Progenitor cell of endocrine pancreas (in vitro differentiated cells): Measurements from ENCODE around the gene RTEL1. TPM values are rescaled to one million over a fixed set of nuclear protein-coding genes. Genes with fewer than 3 reads are reported as not detected.
"Not testable (repeated sequence)": the region's sequence is repeated elsewhere in the genome, so short reads cannot be mapped to it uniquely, and the experiment has no call there.

Experiments
- DNase-seq: peaks from one replicate; pipeline ENCODE4 v3.0.0; 2021; ENCODE audit warnings: low spot score; ENCODE audit not compliant: unreplicated experiment
- H3K27ac Mint-ChIP-seq: 2 replicates; pipeline ENCODE4 v1.8.0; 2021; ENCODE audit warnings: mild to moderate bottlenecking, moderate library complexity, mixed read lengths
- H3K27me3 Mint-ChIP-seq: 2 replicates; pipeline ENCODE4 v1.8.0; 2021; ENCODE audit warnings: mixed read lengths
- H3K36me3 Mint-ChIP-seq: 2 replicates; pipeline ENCODE4 v1.8.0; 2022; ENCODE audit warnings: mixed read lengths; ENCODE audit not compliant: insufficient read depth
- H3K4me1 Mint-ChIP-seq: 2 replicates; pipeline ENCODE4 v1.8.0; 2021; ENCODE audit warnings: low read depth, mixed read lengths
- H3K4me3 Mint-ChIP-seq: 2 replicates; pipeline ENCODE4 v1.8.0; 2021; ENCODE audit warnings: low read depth, mild to moderate bottlenecking, moderate library complexity, mixed read lengths
- H3K9me3 Mint-ChIP-seq: 2 replicates; pipeline ENCODE4 v1.8.0; 2021; ENCODE audit warnings: low read depth, mixed read lengths
- total RNA-seq: library from RNA; stranded (reverse); gene quantifications from 2 replicates; pipeline ENCODE4 v1.2.1, GENCODE V29; 2021
- TF ChIP-seq, protein P1 (sequence below): fragments of 200-600 bp; sonication (generic); IDR thresholded peaks from one replicate; pipeline ENCODE4 v1.5.0; 2021; ENCODE audit warnings: antibody characterized with exemption, mild to moderate bottlenecking; ENCODE audit not compliant: unreplicated experiment

RTEL1 gene
- total RNA-seq, 1 donor from 2014 or later, result 35.5 TPM

GRCh38 chr20:63633732-63634131, 24.4 kb upstream of the RTEL1 start:
- Mint-ChIP-seq H3K27me3 (no peaks in the 10 kb centered on the region), H3K27ac (no peak overlapping the region), H3K36me3 (no peaks in the 10 kb centered on the region), H3K4me1 (no peaks in the 10 kb centered on the region), H3K4me3 (no peak overlapping the region), H3K9me3 (no peaks in the 10 kb centered on the region)
- DNase-seq, result no peak
- TF ChIP-seq, protein P1, sequence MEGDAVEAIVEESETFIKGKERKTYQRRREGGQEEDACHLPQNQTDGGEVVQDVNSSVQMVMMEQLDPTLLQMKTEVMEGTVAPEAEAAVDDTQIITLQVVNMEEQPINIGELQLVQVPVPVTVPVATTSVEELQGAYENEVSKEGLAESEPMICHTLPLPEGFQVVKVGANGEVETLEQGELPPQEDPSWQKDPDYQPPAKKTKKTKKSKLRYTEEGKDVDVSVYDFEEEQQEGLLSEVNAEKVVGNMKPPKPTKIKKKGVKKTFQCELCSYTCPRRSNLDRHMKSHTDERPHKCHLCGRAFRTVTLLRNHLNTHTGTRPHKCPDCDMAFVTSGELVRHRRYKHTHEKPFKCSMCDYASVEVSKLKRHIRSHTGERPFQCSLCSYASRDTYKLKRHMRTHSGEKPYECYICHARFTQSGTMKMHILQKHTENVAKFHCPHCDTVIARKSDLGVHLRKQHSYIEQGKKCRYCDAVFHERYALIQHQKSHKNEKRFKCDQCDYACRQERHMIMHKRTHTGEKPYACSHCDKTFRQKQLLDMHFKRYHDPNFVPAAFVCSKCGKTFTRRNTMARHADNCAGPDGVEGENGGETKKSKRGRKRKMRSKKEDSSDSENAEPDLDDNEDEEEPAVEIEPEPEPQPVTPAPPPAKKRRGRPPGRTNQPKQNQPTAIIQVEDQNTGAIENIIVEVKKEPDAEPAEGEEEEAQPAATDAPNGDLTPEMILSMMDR, result no peak

DNA sequence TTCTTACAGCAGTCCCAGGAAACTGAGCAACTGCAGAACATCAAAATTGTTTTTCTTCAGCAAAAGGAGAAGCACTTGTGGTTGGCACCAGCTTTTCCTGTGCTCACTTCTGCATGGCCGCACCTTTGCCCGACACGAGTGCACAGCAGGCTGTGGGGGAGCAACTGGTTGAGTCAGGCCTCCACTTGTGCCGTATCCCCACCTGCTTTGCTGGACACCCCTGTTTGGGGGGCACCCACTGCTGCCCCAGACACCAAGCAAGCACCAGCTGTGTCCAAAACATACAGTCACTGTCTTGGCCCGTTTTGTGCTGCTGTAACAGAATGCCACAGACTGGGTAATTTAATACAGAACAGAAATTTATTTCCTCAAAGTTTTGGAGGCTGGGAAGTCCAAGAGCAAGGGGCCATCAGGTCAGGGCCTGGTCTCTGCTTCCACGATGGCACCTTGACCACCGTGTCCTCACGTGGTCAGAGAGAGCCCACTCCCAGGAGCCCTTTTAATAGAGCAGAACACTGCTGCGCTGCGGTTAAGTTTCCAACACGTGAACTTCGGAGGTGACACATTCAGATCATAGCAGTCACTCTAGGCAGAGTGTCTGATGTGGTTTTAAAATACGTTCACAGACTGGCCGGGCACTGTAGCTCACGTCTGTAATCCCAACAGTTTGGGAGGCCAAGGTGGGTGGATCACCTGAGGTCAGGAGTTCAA, 22.5 kb upstream of the RTEL1 start:
- DNase-seq, result no peak
- no peaks in the 10 kb centered on the region for H3K9me3 Mint-ChIP-seq
- H3K4me3 Mint-ChIP-seq, result no peak overlapping the region
- H3K27me3 Mint-ChIP-seq, result no peaks in the 10 kb centered on the region
- H3K4me1 Mint-ChIP-seq, result no peaks in the 10 kb centered on the region
- H3K27ac Mint-ChIP-seq, result no peak overlapping the region
- no peaks in the 10 kb centered on the region for H3K36me3 Mint-ChIP-seq
- TF ChIP-seq, protein P1, result no peak

DNA sequence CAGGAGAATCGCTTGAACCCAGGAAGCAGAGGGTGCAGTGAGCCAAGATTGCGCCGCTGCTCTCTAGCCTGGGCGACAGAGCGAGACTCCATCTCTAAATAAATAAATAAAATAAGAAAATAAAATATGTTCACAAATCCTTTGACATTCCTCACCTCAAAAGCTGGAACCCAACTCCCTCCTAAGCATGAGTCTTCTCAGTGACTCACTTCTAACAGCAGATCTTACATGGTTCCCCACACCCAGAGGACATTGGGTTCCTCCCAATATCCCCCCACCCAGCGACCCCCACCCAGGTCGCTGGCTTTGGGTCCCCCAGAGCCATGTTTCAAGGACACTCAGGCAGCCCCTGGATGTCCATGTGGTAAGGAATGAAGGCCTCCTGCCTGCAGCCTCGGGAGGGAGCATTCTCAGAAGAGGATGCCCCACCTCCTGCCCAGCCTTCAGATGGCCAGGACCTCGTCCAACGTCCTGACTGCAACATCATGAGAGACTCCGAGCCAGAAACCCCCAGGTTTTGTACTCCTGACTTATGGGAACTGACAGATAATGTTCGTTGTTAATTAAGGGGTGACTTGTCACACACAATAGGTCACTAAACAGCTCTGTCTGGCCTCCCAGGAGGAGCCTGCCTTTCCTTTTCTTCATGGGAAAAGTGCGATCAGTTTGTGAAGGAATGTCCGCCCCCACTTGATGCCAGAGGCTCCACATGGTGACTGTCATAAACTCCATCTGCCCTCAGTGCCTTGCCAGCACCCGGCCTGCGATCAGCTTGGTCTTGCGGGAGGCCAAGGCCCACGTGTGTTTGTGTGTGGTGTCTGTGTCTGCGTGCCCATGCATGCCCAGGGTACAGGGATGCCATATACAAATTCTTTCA, 21.1 kb upstream of the RTEL1 start:
- Mint-ChIP-seq H3K4me1 (no peaks in the 10 kb centered on the region), H3K27me3 (no peaks in the 10 kb centered on the region), H3K27ac (no peak overlapping the region), H3K36me3 (no peaks in the 10 kb centered on the region), H3K9me3 (no peaks in the 10 kb centered on the region), H3K4me3 (no peak overlapping the region)
- DNase-seq, result no peak
- TF ChIP-seq, protein P1, result no peak

DNA sequence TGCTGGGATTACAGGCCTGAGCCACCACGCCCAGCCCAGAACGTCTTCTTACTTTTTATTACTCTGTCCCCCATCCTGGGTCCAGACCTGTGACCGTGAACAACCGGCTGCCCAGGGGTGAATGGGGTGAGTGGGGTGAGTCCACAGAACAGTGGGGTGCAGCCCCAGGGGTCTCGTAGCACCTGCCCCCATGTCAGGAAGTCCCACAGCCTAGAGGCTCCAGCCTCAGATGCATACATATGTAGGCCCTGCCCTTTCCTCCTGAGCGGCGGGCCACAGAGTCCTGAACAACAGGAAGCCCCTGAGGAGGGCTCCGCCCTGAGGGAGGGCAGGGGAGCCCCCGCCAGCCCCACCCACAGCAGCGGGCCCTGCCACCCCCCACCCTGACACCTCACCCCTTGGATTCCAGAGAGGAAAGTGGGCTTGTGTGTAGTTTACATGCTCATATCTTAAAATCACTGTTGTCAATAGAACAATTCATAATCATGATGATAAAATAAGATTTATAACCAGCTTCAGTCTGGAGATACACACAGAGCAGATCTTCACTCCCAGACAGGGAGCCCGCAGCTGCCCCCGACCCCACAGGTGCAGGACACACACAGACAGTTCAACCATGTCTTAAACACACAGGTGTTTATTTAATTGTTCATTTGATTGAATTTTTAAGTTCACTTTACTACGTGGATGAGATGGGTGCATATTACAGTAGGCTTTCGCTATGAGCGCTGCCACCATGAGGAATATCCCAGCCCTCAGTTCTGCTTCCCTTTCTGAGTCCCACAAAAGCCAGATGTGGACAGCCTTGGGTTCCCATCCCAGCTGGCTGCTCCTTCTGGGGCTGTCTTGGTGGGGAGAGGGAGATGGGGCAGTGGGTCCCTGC, 18.8 kb upstream of the RTEL1 start:
- no peaks in the 10 kb centered on the region for H3K27me3 Mint-ChIP-seq
- no peaks in the 10 kb centered on the region for H3K36me3 Mint-ChIP-seq
- peaks cover 2% of the 10 kb centered on the region for H3K4me1 Mint-ChIP-seq
- no peak overlapping the region for H3K27ac Mint-ChIP-seq
- no peaks in the 10 kb centered on the region for H3K9me3 Mint-ChIP-seq
- DNase-seq, result no peak
- H3K4me3 Mint-ChIP-seq, result no peak overlapping the region
- TF ChIP-seq, protein P1, result no peak

- DNase-seq, result no peak
- Mint-ChIP-seq H3K4me1 (peaks cover 2% of the 10 kb centered on the region), H3K27me3 (peaks cover 3% of the 10 kb centered on the region), H3K9me3 (no peaks in the 10 kb centered on the region), H3K36me3 (no peaks in the 10 kb centered on the region), H3K4me3 (no peak overlapping the region), H3K27ac (no peak overlapping the region)
- TF ChIP-seq, protein P1, result no peak
Measured at GRCh38 chr20:63640086-63640485, 18.0 kb upstream of the RTEL1 start.

- H3K36me3 Mint-ChIP-seq, result not testable (repeated sequence)
Measured at GRCh38 chr20:63640686-63641085, 17.4 kb upstream of the RTEL1 start.

More at GRCh38 chr20:63640686-63641085, 17.4 kb upstream of the RTEL1 start:
- H3K4me3 Mint-ChIP-seq, H3K27me3 Mint-ChIP-seq, H3K4me1 Mint-ChIP-seq, H3K27ac Mint-ChIP-seq, H3K9me3 Mint-ChIP-seq, DNase-seq: not testable (repeated sequence)
